Lung (tissue), 12 donors: Measurements from ENCODE around the gene ERAS. TPM values are rescaled to one million over a fixed set of nuclear protein-coding genes. Genes with fewer than 3 reads are reported as not detected.

ENCODE experiments used
- ATAC-seq: fragments of 200-7000 bp; cut with Tn5 transposase; one replicate; pipeline ENCODE4 v1.9.1; 2020; ENCODE audit warnings: moderate number of reproducible peaks; ENCODE audit not compliant: insufficient read depth, low FRiP score
- DNase-seq, 3 donors: peaks; one replicate each; pipeline ENCODE4 v3.0.0-alpha.2; 2013 to 2017
- H3K27ac ChIP-seq, 2 donors: one replicate each; pipeline ENCODE4 v1.5.1; 2013; ENCODE audit warnings: mild to moderate bottlenecking in 2 of 2, moderate library complexity in 2 of 2, control low read depth in 1 of 2, inconsistent platforms in 1 of 2, low read depth in 1 of 2, low read length in 1 of 2
- H3K27me3 ChIP-seq, 3 donors: one replicate each; pipeline ENCODE4 v1.5.1; 2013; ENCODE audit warnings: low read length in 2 of 3; ENCODE audit not compliant: control insufficient read depth in 3 of 3, insufficient read depth in 3 of 3
- H3K36me3 ChIP-seq, 4 donors: one replicate each; pipeline ENCODE4 v1.5.1; 2013; ENCODE audit warnings: low read length in 4 of 4, mild to moderate bottlenecking in 1 of 4, moderate library complexity in 1 of 4; ENCODE audit not compliant: control insufficient read depth in 4 of 4, insufficient read depth in 4 of 4
- H3K4me1 ChIP-seq, 5 donors: one replicate each; pipeline ENCODE4 v1.5.1; 2013; ENCODE audit warnings: low read length in 5 of 5, mild to moderate bottlenecking in 2 of 5, moderate library complexity in 1 of 5; ENCODE audit not compliant: control insufficient read depth in 5 of 5, insufficient read depth in 5 of 5
- H3K4me3 ChIP-seq: one replicate; pipeline ENCODE4 v1.5.1; 2013; ENCODE audit warnings: mild to moderate bottlenecking, control low read depth, moderate library complexity
- H3K9ac ChIP-seq, 2 donors: one replicate each; pipeline ENCODE4 v1.5.1; 2013; ENCODE audit warnings: low read length in 2 of 2, control low read depth in 1 of 2; ENCODE audit not compliant: insufficient read depth in 1 of 2
- H3K9me3 ChIP-seq, 4 donors: one replicate each; pipeline ENCODE4 v1.5.1; 2013; ENCODE audit warnings: low read length in 3 of 4, mild to moderate bottlenecking in 1 of 4, moderate library complexity in 1 of 4; ENCODE audit not compliant: control insufficient read depth in 4 of 4, insufficient read depth in 3 of 4
- CTCF ChIP-seq: IDR thresholded peaks from 2 replicates; pipeline ENCODE4 v1.5.1; 2012; ENCODE audit warnings: mild to moderate bottlenecking; ENCODE audit errors: control extremely low read depth, extremely low read depth
- WGBS, 2 donors: extraction: QIAGEN DNeasy Blood & Tissue Kit; methylation state at CpG; one replicate each; pipeline ENCODE4 v1.1.7; 2013; 5-methylcytosine and 5-hydroxymethylcytosine counted together
- polyA plus RNA-seq, 2 donors: library from polyadenylated mRNA; stranded (reverse); fragments of 200-250 nt; gene quantifications; one replicate each; pipeline ENCODE4 v1.2.1, GENCODE V29; 2013
- total RNA-seq, 2 donors: library from RNA; depleted of rRNA in 1 of 2; stranded (reverse); fragments of >200 nt in 1 of 2; gene quantifications; one replicate each; pipeline ENCODE4 v1.2.1, GENCODE V29; 2014 to 2021
- donor health status: control.
- donor health status: control.
- donor health status: Bipolar disorder and iron deficiency.
- donor health status: healthy.
- donor health status: DM: yes; HTN: yes; CAD: no.

Gene ERAS
- total and polyA plus RNA-seq, 4 donors = 0.24 TPM; not detected in 3

DNA sequence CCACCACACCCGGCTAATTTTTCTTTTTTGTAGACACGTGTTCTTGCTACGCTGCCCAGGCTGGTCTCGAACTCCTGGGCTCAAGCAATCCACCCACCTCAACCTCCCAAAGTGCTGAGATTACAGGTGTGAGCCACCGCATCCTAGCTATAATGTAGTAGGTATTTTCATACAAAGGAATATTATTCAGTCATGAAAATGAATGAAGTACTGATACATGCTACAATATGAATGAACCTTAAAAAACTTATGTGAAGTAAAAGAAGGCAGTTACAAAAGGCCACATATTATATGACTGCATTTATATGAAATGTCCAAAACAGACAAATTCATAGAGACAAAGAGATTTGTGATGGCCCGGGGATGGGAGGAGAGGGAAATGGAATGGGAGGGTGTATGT is 44.6 kb upstream of the ERAS start:
- Histone ChIP-seq H3K4me3 (no peak overlapping the region), H3K9ac (no peak overlapping the region), H3K9me3 (no peaks in the 10 kb centered on the region), H3K4me1 (no peaks in the 10 kb centered on the region), H3K36me3 (no peaks in the 10 kb centered on the region), H3K27ac (no peak overlapping the region), H3K27me3 (no peaks in the 10 kb centered on the region)
- TF ChIP-seq CTCF = no peak
- WGBS, 2 donors = 88 to 98% methylated on average over 6 of the region's 6 CpGs
- DNase-seq = no peak
- no peak for ATAC-seq

DNA sequence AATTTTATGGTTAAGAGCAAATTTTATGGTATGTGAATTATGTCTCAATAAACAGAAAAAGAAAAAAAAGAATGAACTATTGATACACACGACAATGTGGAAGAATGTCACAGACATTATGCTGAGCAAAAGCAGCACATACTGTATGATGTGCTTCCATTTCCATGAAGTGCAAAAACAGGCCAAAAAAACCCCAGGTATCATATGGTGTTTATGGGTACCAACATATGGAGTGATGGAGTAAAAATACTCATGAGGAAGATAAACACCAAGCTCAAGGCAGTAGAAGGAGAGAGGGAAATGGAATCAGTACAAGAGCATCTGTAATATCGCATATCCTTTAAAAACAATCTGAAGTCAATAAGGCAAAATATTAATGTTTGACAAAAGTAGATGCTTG is 44.1 kb upstream of the ERAS start:
- no peaks in the 10 kb centered on the region for H3K4me1 ChIP-seq
- 78 to 93% methylated on average over 2 of the region's 2 CpGs for WGBS, 2 donors
- DNase-seq (no peak), ATAC-seq (no peak)
- no peak overlapping the region for H3K9ac ChIP-seq
- H3K9me3 ChIP-seq = no peaks in the 10 kb centered on the region
- H3K4me3 ChIP-seq = no peak overlapping the region
- no peaks in the 10 kb centered on the region for H3K27me3 ChIP-seq
- H3K27ac ChIP-seq = no peak overlapping the region
- H3K36me3 ChIP-seq = no peaks in the 10 kb centered on the region
- no peak for TF ChIP-seq CTCF

GRCh38 chrX:48782795-48783194 is 43.5 kb upstream of the ERAS start:
- DNase-seq = no peak
- no peak for ATAC-seq

More at GRCh38 chrX:48782795-48783194, 43.5 kb upstream of the ERAS start:
- H3K9ac ChIP-seq = no peak overlapping the region
- no peaks in the 10 kb centered on the region for H3K36me3 ChIP-seq
- no peaks in the 10 kb centered on the region for H3K4me1 ChIP-seq
- no peak overlapping the region for H3K4me3 ChIP-seq
- no peaks in the 10 kb centered on the region for H3K27me3 ChIP-seq
- no peaks in the 10 kb centered on the region for H3K9me3 ChIP-seq
- 75 to 85% methylated on average over 4 to 13 of the region's 13 CpGs for WGBS, 2 donors
- H3K27ac ChIP-seq = no peak overlapping the region
- TF ChIP-seq CTCF = no peak
